ENCODE data around the gene KREMEN2. TPM values are rescaled to one million over a fixed set of nuclear protein-coding genes. Genes with fewer than 3 reads are reported as not detected.

KREMEN2 gene
- total RNA-seq, 1 donor from 2014 or later: 0.31 TPM

- Mint-ChIP-seq H3K9me3 (ENCODE audit: low read depth) (no peaks in the 10 kb centered on the region), H3K4me3 (ENCODE audit: low read depth) (no peak overlapping the region), H3K4me1 (ENCODE audit: low read depth) (peaks cover 10% of the 10 kb centered on the region), H3K27ac (no peak overlapping the region), H3K36me3 (ENCODE audit: insufficient read depth) (no peaks in the 10 kb centered on the region), H3K27me3 (peaks cover 6% of the 10 kb centered on the region)
- no peak for DNase-seq (ENCODE audit: low spot score, unreplicated experiment)
- no peak for TF ChIP-seq CTCF (IDR thresholded peaks at IDR 0.05; ENCODE audit: unreplicated experiment)
Observed at GRCh38 chr16:2986623-2987188, 22.6 kb downstream of the KREMEN2 start.

GRCh38 chr16:2987286-2987685 lies 23.2 kb downstream of the KREMEN2 start:
- Mint-ChIP-seq H3K27ac (no peak overlapping the region), H3K27me3 (peaks cover 5% of the 10 kb centered on the region), H3K9me3 (ENCODE audit: low read depth) (no peaks in the 10 kb centered on the region), H3K4me1 (ENCODE audit: low read depth) (peaks cover 7% of the 10 kb centered on the region), H3K36me3 (ENCODE audit: insufficient read depth) (no peaks in the 10 kb centered on the region), H3K4me3 (ENCODE audit: low read depth) (no peak overlapping the region)
- TF ChIP-seq CTCF (IDR thresholded peaks at IDR 0.05; ENCODE audit: unreplicated experiment): no peak
- no peak for DNase-seq (ENCODE audit: low spot score, unreplicated experiment)

DNA sequence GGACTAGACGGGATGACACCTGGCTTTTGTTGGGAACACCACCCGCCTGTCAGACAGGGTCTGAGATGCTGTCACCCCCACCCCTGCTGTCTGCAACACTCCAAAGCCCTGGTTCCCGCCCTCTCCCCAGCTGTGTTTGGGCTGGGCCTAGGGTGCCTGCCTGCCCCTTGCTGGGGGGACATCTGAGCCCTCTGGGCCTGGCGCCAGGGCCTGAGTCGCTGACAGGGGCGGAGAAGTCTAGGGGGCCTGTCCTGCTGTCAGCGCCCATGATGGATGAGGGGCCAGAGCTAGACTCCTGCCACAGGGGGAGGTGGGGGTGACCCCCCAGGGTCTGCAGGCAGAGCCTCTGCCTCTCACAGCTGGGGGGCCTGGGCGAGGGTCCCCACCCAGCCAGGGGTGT lies 23.8 kb downstream of the KREMEN2 start:
- H3K36me3 Mint-ChIP-seq (ENCODE audit: insufficient read depth): no peaks in the 10 kb centered on the region
- peaks cover 6% of the 10 kb centered on the region for H3K4me1 Mint-ChIP-seq (ENCODE audit: low read depth)
- DNase-seq (ENCODE audit: low spot score, unreplicated experiment): no peak
- H3K27me3 Mint-ChIP-seq: peaks cover 3% of the 10 kb centered on the region
- H3K27ac Mint-ChIP-seq: no peak overlapping the region
- H3K4me3 Mint-ChIP-seq (ENCODE audit: low read depth): no peak overlapping the region
- H3K9me3 Mint-ChIP-seq (ENCODE audit: low read depth): no peaks in the 10 kb centered on the region
- no peak for TF ChIP-seq CTCF (IDR thresholded peaks at IDR 0.05; ENCODE audit: unreplicated experiment)

- TF ChIP-seq CTCF (IDR thresholded peaks at IDR 0.05; ENCODE audit: unreplicated experiment): no peak
- DNase-seq (ENCODE audit: low spot score, unreplicated experiment): no peak
- H3K9me3 Mint-ChIP-seq (ENCODE audit: low read depth): no peaks in the 10 kb centered on the region
- no peak overlapping the region for H3K27ac Mint-ChIP-seq
- peaks cover 3% of the 10 kb centered on the region for H3K27me3 Mint-ChIP-seq
- no peak overlapping the region for H3K4me3 Mint-ChIP-seq (ENCODE audit: low read depth)
- H3K36me3 Mint-ChIP-seq (ENCODE audit: insufficient read depth): no peaks in the 10 kb centered on the region
- H3K4me1 Mint-ChIP-seq (ENCODE audit: low read depth): peaks cover 6% of the 10 kb centered on the region
Observed at GRCh38 chr16:2988590-2989099, 24.6 kb downstream of the KREMEN2 start.

- no peaks in the 10 kb centered on the region for H3K9me3 Mint-ChIP-seq (ENCODE audit: low read depth)
- no peak for TF ChIP-seq CTCF (IDR thresholded peaks at IDR 0.05; ENCODE audit: unreplicated experiment)
- H3K27me3 Mint-ChIP-seq: no peaks in the 10 kb centered on the region
- peaks cover 2% of the 10 kb centered on the region for H3K4me1 Mint-ChIP-seq (ENCODE audit: low read depth)
- no peak overlapping the region for H3K4me3 Mint-ChIP-seq (ENCODE audit: low read depth)
- no peaks in the 10 kb centered on the region for H3K36me3 Mint-ChIP-seq (ENCODE audit: insufficient read depth)
- H3K27ac Mint-ChIP-seq: no peak overlapping the region
- DNase-seq (ENCODE audit: low spot score, unreplicated experiment): no peak
Observed at GRCh38 chr16:2990891-2991290, 26.8 kb downstream of the KREMEN2 start.

All from progenitor cell of endocrine pancreas (in vitro differentiated cells).